DLD1 (cell line): Measurements from ENCODE around the gene NFATC4.
"Not testable (repeated sequence)": the region's sequence is repeated elsewhere in the genome, so short reads cannot be mapped to it uniquely, and the experiment has no call there.

Source experiments
- in situ Hi-C: cut with HindIII; loops from 2 replicates; pipeline ENCODE4 v1.10.0; 2017; ENCODE audit warnings: low sequenced_read_pairs

The NFATC4 gene

GRCh38 chr14:24366721-24367513 is 1.1 kb upstream of the NFATC4 start:
- in situ Hi-C loops, result no loop called here

DNA sequence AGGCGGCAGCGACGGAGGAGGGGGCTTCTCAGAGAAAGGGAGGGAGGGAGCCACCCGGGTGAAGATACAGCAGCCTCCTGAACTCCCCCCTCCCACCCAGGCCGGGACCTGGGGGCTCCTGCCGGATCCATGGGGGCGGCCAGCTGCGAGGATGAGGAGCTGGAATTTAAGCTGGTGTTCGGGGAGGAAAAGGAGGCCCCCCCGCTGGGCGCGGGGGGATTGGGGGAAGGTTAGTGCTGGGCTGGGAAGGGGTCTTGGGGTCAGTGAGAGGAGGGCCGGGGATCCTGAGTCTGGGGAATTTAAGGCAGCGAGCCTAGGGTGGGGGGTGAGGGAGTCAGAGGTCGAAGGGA is 203 bp downstream of the NFATC4 start:
- in situ Hi-C loops, result no loop called here

- in situ Hi-C loops, result no loop called here
Observed at GRCh38 chr14:24368562-24369252, 723 bp downstream of the NFATC4 start.

DNA sequence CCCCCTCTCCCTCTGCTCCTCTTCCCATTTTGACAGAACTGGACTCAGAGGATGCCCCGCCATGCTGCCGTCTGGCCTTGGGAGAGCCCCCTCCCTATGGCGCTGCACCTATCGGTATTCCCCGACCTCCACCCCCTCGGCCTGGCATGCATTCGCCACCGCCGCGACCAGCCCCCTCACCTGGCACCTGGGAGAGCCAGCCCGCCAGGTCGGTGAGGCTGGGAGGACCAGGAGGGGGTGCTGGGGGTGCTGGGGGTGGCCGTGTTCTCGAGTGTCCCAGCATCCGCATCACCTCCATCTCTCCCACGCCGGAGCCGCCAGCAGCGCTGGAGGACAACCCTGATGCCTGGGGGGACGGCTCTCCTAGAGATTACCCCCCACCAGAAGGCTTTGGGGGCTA is 1.5 kb downstream of the NFATC4 start:
- in situ Hi-C loops, result no loop called here

- in situ Hi-C loops, result no loop called here
Observed at GRCh38 chr14:24369907-24370687, 2.1 kb downstream of the NFATC4 start.

DNA sequence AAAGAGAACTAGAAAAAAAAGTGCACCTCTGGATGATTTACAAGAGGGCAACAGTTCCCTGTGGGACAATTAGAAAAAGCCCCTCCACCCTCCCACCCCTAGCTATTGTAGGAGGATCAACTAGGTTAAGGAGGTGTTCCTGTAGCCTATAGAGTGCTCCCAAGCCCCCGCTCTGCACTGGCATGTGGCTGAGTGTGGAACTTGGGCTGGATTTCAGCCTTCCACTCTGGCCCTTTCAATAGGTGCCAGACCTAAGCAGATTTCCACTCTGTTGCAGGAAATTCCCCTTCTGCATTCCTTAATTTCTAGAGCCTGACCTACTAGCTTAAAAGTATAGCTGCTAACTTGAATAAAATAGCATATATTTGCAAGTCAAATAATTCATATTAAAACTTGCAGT is 2.8 kb downstream of the NFATC4 start:
- in situ Hi-C loops, result no loop called here

- in situ Hi-C loops, result not testable (repeated sequence)
Observed at GRCh38 chr14:24371605-24372004, 3.6 kb downstream of the NFATC4 start.

- in situ Hi-C loops, result no loop called here
Observed at GRCh38 chr14:24372701-24373416, 4.9 kb downstream of the NFATC4 start.

DNA sequence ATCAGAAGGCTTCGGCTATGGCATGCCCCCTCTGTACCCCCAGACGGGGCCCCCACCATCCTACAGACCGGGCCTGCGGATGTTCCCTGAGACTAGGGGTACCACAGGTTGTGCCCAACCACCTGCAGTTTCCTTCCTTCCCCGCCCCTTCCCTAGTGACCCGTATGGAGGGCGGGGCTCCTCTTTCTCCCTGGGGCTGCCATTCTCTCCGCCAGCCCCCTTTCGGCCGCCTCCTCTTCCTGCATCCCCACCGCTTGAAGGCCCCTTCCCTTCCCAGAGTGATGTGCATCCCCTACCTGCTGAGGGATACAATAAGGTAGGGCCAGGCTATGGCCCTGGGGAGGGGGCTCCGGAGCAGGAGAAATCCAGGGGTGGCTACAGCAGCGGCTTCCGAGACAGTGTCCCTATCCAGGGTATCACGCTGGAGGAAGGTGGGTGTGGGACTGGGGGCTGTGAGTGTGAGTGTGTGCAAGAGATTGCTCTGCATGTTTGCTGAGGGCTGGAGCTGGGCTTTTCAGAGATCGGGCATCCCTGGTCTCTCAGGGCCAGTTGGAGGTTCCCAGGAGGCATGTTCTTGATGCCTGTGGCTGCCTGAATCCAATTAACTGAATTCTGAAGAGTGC is 8.6 kb downstream of the NFATC4 start:
- in situ Hi-C loops, result no loop called here

DNA sequence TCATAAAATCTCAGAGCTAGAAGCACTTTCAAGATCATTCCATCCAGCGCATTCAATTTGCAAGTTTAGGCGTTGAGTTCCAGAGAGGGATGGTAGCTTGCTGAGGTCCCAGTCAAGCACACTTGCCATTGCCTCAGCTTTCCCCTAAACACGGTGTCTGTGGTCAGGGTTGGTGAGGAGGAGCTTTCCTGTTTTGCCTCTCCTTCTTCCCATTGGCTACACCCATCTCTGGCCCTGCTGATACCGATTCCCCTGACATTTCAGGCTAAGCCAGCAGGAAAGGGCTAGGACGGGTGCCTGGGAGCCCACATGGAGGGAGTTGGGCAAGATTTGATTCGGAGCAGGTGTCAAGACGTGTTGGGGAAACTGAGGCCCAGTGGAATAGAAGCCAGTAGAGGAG is 9.1 kb downstream of the NFATC4 start:
- in situ Hi-C loops, result no loop called here

- in situ Hi-C loops, result no loop called here
Observed at GRCh38 chr14:24377657-24378056, 9.7 kb downstream of the NFATC4 start.

- in situ Hi-C loops, result no loop called here
Observed at GRCh38 chr14:24378327-24378726, 10.3 kb downstream of the NFATC4 start.

DNA sequence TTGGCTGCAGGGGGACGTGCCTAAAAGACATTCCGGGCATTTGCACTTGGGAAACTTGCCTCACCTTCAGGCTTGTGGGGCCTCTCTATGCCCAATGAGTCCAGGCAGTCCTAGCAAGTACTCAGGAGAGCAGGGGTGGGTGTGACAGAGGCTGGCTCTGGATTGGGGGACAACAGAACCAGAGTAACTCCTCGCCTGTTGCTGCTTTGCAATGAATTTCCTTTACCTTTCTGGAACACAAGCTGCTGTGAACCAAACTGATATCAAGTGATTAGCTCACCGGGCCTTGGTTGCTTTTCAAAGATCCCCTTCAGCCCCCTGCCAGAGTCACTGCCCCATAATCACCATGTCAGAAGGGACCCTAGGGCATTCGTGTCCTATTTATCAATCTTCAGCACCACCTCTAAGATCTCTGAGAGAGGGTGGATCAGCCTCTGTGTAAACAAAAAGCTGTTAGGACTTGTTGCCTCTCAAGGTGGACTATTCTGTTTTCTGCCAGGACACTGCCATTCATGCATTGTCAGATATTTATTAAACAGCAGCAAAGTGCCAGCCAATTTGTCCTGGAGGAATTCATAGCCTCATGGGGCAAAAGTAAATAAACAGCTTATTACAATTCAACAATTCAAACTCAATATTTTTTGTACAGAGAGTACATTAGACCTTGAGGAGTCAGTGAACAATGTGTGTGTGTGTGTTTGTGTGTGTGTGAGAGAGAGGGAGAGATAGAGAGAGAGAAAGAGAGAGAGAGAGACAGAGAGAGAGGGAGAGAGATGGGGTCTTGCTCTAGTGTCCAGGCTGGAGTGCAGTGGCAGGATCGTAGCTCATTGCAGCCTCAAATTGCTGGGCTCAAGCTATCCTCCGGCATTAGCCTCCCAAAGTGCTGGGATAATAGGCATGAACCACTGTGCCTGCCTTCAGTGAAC is 11.3 kb downstream of the NFATC4 start:
- in situ Hi-C loops, result no loop called here

DNA sequence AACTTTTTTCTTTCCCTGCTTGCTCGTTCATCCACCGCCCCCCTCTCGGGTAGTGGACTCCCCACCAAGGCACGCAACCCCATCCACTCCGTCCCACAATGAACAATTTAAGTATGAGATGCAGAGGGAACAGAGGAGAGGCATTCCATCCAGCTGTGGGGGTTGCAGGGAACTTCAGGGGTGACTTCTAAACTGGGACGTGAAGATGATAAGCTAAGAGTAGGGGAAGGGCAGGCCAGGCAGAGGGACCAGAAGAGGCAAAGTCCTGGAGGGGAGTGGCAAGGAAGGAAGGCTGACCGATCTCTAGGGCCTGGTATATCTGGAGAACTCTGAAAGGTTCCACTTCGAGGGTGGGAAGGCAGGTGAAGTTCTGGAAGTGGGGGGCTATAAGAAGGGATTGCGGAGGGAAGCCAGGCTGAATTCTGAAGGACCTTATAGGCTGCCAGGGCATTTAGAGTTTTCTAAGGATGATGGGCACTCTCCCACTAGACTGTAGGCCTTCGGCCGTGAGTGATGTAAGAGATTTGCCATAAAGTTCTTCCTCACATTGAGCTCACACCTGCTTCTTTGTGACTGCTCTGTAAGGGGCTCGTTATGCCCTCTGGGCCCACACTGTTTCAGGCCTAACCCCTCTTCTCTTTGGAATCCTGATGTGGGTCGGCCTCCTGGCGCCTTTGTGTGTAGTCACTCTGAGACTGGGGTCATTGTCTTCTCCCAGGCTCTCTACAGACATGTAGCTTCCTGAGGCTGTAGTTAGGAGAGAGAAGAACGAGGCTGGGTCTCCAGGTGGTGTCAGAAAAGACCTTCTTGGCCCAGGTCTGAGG is 12.1 kb downstream of the NFATC4 start:
- in situ Hi-C loops, result no loop called here

DNA sequence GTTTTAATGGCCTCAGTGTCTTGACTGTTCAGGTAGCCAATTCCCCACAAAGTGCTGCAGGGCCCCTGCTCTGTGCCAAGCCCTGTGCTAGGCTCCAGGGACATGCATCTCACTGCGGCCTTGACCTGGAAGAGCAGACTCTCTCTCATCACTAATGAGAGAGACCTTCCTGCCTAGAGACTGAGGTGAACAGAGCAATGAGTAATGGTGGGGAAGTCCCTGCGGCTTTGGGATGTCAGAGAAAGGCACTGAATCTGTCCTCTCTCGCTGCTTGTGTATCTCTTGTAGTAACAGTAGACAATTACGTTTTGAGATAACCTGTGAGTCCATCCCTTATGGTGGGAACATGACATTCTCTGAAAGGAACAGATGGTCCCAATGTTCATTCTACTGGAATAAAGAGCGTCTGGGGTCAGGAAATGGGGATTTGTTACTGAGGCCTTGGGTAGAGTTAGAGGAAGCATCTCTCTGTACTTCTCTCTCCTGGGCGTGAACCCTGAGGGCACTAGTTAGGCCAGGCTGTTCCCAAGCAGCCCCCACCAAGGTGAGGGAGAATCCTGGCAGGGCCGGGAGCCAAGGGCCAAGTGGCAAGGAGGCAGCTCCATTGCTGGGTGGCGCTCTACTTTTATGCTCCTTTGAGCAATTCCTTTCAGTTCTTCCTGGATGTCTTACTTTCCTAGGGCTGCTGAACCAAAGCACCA is 13.5 kb downstream of the NFATC4 start:
- in situ Hi-C loops, result no loop called here

DNA sequence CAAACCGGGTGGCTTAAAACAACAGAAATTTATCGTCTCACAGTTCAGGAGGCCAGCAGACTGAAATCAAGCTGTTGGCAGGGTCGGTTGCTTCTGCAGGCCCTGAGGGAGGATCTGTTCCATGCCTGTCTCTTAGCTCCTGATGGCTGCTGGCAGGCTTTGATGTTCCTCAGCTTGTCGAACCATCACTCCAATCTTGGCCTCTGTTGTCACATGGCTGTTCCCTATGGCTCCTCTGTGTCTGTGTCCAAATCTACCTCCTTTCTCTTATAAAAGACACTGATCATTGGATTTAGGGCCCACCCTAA is 14.0 kb downstream of the NFATC4 start:
- in situ Hi-C loops, result no loop called here

GRCh38 chr14:24384169-24384568 is 16.2 kb downstream of the NFATC4 start:
- in situ Hi-C loops, result no loop called here

DNA sequence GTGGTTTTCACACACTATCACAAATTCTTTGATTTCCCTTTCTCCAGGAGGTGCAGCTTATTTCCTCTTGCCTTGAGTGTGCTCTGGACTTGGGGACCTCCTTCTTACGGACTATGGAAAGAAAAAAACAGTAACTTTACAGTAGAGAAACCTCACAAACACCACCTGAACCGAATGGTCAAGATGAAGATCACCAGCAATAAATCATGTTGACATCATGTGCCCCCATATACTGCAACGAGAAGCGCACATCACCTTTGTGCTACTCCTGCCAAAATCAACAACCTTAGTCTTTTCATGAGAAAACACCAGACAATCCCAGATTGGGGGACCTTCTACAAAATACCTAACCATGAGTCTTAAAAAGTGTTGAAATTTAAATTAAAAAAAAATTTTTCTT is 17.5 kb downstream of the NFATC4 start:
- in situ Hi-C loops, result no loop called here

DNA sequence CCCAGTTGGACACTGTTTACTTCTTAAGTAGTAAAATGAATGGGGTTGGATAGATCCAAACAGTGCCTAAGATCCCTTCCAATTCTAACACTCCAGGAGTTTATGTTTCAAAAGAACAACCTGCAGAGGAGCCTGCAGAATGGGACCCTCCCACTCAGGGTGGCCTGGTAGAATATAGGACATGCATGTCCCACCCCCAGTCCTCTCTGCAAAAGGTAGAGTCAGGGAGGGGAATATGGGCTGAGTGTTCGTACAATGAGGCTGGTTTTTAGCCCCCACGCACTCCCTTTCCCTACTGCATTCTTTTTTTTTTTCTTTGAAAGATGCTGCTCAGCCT is 19.0 kb downstream of the NFATC4 start:
- in situ Hi-C loops, result no loop called here
